Left kidney (tissue), 8 donors: ENCODE results near the gene RNF169. TPM values are rescaled to one million over a fixed set of nuclear protein-coding genes. Genes with fewer than 3 reads are reported as not detected.

Source experiments
- DNase-seq: peaks from one replicate; pipeline ENCODE4 v3.0.0-alpha.2; 2013
- long read RNA-seq, 8 donors: transcript quantifications; one replicate each; lab custom pipeline, GENCODE V29; 2026
- polyA plus RNA-seq: library from polyadenylated mRNA; unstranded; fragments of 120-200 nt; gene quantifications from one replicate; pipeline ENCODE4 v1.2.1, GENCODE V29; 2013; ENCODE audit not compliant: insufficient read length

Gene RNF169
- 21.4 TPM for polyA plus RNA-seq
- long read RNA-seq, donor 1, full-length matches to known transcripts, result 5 of 5 reads
- long read RNA-seq, donor 1, partial matches to known transcripts, result 0 of 5 reads
- long read RNA-seq, donor 1, other reads (novel, unspliced or antisense), result 0 of 5 reads
- long read RNA-seq, donor 2, full-length matches to known transcripts, result 2 of 13 reads
- long read RNA-seq, donor 2, partial matches to known transcripts, result 11 of 13 reads
- long read RNA-seq, donor 2, other reads (novel, unspliced or antisense), result 0 of 13 reads
- long read RNA-seq, donor 3, full-length matches to known transcripts, result 1 of 1 reads
- long read RNA-seq, donor 3, partial matches to known transcripts, result 0 of 1 reads
- long read RNA-seq, donor 3, other reads (novel, unspliced or antisense), result 0 of 1 reads
- long read RNA-seq, donor 4, result 0 reads
- long read RNA-seq, donor 5, full-length matches to known transcripts, result 3 of 3 reads
- long read RNA-seq, donor 5, partial matches to known transcripts, result 0 of 3 reads
- long read RNA-seq, donor 5, other reads (novel, unspliced or antisense), result 0 of 3 reads
- long read RNA-seq, donor 6, full-length matches to known transcripts, result 4 of 4 reads
- long read RNA-seq, donor 6, partial matches to known transcripts, result 0 of 4 reads
- long read RNA-seq, donor 6, other reads (novel, unspliced or antisense), result 0 of 4 reads
- long read RNA-seq, donor 7, full-length matches to known transcripts, result 5 of 5 reads
- long read RNA-seq, donor 7, partial matches to known transcripts, result 0 of 5 reads
- long read RNA-seq, donor 7, other reads (novel, unspliced or antisense), result 0 of 5 reads
- long read RNA-seq, donor 8, full-length matches to known transcripts, result 3 of 3 reads
- long read RNA-seq, donor 8, partial matches to known transcripts, result 0 of 3 reads
- long read RNA-seq, donor 8, other reads (novel, unspliced or antisense), result 0 of 3 reads

GRCh38 chr11:74748211-74749126 is at the start of gene RNF169:
Gene RNF169, plus strand, starts transcription at chr11:74748849. Its CDS starts 32 bp downstream, at chr11:74748881.
- peak; percentile 94 for DNase-seq

- DNase-seq, result no peak
Measured at GRCh38 chr11:74699615-74700396, 48.8 kb upstream of the RNF169 start.

DNA sequence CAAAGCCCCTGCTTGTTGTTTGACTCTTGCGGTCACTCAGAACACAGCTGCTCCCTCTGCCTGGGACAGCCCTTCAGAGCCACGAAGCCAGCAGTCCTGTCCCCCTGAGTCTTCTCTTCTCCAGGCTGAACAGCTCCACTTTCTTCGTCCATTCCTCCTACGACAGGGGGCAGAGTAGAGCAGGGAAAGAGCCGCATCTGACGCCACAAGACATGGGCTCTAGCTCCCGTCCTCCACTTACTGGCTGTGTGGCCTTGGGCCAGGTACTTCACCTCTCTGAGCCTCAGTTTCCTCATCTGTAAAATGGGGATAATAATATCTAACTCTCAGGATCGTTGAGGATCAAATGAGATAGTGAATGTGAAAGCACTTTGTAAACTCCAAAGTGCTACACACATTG is 47.3 kb upstream of the RNF169 start:
- no peak for DNase-seq

DNA sequence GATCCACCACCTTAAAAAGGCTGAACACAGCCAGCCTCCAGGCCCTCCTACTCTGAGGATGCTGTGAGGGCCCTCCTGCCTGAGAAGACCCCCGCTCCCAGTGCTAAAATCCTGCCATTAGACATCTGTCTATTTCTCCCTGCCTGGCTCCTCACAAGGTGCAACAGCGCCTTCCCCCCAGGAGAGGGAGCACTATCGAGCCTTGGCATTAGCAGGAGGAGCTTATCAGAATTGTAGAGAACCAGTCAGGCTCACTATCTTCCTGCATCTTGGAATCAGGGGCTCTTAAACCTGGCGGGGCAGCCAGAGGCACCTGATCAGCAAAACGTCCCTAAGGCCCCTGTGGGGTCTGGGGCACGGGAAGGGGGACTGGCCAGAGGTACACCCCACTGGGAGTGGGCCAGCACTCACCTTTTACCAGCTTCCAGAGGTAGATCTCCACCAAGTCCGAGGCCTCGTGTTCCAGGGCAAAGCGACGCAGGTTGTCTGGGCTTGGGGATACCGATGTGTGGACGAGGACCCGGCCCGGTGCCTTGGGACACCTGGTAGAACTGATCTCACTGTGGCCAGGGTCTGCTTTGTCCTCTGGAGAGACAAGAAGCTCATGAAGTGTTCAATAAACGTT is 46.2 kb upstream of the RNF169 start:
- DNase-seq, result peak; percentile 57

DNA sequence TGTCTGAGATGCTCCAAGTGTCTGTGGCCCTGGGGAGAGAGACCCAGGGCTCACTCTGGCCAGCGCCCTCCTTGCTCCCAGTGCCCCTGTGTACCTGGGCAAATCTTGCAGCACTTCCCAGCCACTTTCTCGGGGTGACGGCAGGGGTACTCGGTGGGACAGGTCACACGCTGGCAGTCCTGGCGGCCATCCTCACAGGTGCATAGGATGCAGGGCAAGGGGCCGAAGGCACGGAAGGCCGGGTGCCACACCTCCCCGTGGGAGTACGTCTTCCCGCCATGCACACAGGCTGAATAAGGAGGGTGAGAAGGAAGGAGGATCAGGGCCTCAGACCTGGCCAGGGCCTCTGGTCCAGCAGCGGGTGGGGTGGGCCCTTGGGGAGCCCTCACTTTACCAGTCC is 45.4 kb upstream of the RNF169 start:
- no peak for DNase-seq

- no peak for DNase-seq
Measured at GRCh38 chr11:74707182-74707581, 41.5 kb upstream of the RNF169 start.

DNA sequence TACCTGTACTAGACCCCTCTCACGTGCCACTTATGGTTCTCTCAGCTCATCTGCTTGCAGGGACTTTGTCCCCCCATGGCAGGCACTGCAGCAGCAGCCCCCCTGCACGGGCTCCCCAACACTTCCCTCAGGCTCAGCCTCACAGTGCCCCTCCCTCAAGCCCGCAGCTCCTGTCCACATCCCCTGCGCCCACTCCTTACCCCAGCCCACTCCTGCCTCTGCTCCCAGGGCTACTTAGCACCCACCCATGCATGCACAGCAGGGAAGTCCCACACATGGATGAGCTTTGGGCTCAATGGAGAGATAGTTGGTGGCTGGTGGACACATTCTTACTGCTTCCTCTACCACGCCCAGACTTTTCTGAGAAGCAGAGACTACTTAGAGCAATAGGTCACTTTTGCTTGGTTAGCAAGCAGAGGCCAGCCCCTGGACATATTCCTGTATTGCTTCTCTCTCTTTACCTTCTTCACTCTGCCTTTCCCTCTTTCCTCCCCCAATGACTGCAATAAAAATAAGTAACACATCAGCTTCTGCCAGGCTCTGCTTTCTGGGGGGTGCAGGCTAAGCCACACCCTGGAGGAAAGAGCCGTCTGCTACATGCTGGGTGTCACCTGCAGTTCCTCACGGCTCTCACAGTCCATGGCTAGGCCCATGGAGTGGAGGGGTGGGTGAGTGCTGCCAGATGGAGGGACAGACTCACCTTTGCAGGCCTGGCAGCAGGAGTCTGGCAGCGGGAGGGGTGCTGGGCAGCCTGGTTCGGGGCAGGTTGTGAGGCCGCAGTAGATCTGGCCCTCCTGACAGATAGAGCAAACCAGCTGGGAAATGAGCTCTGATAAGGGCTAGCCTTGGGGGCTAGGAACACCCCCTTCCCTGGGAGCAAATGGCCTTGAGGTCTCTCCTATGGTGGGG is 40.8 kb upstream of the RNF169 start:
- DNase-seq, result no peak

DNA sequence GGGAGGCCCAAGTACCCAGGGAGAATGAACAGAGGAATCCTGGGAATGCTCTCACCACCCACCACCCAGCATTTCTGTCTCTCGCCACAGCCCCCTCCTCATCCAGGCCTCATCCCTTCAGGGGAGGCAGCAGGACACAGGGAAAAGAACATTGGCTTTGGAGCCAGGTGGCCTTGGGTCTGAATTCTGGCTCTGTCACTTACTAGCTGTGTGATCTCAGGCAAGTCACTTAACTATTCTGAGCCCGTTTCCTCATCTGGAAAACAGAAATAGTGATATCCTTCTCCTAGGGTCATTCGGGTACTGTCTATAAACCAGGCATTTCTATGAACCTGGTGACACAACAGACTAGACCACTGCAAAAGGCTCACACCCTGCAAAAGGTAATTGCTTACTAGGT is 39.5 kb upstream of the RNF169 start:
- no peak for DNase-seq

DNA sequence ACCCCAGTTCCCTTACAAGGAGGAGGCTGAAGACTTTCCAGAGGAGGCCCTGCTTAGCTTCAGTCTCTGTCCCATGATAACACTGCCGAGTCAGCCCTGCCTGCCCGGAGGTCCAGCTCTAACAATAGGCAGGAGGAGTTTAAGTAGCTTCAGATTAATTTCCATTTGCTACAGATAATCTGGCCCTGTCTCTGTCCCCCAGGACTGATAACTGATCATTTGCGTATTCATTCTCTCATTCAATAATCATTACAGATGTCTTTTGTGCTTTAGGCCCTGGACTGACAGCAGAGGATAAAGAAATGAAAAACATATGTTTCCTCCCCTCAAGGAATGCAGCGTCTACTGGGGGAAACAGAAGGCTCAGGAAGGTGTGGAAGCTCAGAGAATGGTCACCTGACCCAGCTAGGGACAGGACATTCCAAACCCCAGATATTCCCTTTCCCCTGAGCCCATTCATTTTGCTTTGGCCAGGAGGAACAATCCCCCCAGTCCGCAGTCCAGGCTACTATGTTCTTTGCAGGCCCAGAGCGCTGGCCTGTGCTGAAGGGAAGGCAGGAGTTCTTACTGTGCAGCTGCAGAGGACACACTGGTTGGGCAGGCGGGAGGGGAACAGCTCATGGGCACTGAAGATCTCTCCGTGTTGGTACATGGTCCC is 38.2 kb upstream of the RNF169 start:
- DNase-seq, result no peak

DNA sequence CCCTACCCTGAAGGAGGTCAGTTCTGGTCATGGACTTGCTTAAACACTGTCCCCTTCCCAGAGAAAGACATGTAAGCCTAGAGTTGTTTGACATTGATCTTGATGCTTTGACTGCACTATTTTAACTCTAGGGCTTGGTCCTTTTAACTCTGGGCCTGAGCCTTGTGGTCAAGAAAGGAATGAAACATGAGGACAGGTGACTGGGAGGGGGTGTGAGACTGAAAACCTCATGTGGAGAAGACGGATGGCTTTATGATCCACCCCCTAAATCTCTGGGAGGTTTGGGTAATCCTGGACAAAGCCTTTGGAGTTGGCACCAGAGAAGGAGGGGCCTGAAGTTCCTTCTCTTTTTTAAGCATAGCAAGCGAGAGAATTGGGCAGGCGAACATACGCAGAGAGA is 35.0 kb upstream of the RNF169 start:
- no peak for DNase-seq

DNA sequence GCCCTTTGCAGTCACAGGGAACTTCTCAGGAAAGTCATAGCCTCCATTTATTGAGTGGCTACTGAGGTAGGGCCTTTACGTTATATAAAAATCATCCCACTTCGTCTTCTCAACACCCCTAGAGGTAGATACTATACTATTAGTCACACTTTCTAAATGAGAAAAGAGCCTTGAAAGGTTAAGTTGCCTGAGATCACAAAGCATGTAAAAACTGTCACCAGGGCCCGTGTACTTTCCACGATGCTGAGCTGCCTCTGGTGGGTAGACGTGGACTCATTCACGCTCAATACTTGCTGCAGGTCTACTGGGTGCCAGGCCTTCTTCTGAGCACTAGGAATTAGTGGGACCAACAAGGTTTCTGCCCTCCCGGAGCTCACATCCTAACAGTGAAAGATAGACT is 33.7 kb upstream of the RNF169 start:
- DNase-seq, result no peak

DNA sequence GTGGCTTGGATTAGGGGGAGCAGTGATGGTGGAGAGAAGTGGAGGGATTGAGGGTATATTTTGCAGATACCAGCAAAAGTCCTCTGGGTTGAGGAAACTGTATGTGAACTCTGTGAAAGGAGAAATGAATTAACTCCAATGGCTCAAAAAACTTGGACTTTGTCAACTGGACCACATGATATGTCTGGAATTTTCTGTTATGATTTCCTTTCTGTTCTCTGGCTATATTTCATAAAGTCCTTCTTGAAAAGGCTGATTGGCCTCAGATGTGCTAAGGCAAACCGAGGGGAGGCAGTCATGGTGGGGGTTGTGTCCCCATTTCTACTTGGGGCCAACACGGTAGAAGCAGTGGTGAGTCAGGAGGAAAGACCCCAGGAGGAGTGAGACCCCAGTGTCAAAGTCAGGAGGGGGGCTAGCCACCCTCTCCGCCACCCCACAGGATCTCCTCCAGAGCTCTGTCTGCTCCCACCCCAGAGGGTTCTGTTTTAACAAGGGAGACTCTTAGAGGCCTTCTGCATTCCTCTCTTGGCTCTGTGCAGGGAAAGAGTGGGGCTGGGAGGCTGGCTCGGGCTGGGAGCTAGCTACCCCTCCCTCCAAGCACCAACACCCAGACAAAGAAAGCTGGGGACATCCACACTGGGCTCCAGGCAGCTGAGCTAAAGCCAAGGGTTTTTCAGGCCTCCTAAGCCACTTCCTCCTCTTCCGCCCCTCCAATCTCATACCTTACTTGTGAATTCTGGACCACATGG is 31.3 kb upstream of the RNF169 start:
- DNase-seq, result no peak

GRCh38 chr11:74719011-74719410 is 29.6 kb upstream of the RNF169 start:
- DNase-seq, result no peak

DNA sequence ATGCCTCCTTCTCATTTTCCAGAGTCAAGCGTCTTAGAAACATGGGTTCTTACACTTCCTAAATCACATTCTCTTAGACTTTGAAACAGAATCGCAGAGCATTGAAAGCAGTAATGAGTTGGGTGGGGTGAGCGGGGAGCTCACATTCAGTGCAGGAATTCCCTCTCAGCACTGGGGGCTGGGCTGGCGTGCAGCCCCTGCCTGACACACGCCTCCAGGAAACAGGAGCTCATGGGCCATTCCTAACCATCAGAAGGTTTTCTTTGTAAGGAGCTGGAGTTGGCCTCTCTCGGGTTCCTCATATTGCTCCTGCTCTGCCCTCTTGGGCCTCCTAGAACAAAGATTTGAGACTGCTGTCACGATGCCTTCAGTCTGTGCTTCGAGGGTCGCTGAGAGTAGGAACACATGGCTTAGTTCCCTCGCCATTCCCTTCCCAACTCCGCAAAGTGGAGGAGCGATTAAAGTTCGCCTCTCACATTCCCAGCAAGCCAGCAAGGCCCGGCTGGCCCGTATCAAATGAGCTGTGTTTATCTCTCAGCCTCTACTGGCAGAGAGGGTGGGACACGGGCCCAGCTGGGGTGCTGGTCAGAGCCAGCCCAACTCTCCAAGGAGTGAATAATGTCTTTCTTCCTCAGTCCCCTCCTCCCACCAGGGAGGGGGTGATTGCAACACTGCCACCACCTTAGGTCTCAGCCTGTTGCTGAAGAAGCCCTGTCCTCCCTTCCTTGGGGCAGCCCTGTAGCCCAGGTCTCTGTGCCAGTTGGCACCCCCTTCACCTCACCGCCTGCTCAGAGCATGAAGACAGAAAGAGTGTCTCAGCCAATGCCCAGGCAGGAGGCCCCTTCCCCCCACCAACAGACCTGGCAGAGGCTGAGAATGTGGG is 27.8 kb upstream of the RNF169 start:
- DNase-seq, result peak; percentile 51

GRCh38 chr11:74721479-74721835 is 27.2 kb upstream of the RNF169 start:
- DNase-seq, result no peak

DNA sequence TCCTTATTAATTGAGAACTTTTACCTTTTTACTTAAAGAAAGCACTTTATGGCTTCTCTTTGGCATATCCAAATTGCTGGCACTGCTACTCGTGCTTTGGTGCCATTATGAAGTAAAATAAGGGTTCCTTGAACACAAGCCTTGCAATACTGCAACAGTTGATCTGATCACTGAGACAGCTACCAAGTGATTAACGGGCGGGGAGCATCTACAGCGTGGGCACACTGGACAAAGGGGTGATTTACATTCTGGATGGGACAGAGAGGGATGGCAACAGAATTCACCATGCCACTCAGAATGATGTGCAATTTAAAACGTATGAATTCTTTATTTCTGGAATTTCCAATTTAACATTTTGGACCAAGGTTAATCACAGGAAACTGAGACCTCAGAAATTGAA is 25.1 kb upstream of the RNF169 start:
- DNase-seq, result no peak

- no peak for DNase-seq
Measured at GRCh38 chr11:74725701-74726100, 22.9 kb upstream of the RNF169 start.
